Cardiac muscle cell (in vitro differentiated cells and primary cell): ENCODE data around the gene RUVBL2. TPM values are rescaled to one million over a fixed set of nuclear protein-coding genes. Genes with fewer than 3 reads are reported as not detected.
A peak's percentile ranks its signal among the peaks of the same experiment; 100 is the strongest.
"Not testable (repeated sequence)": the region's sequence is repeated elsewhere in the genome, so short reads cannot be mapped to it uniquely, and the experiment has no call there.

ENCODE experiments used
- DNase-seq, 2 donors: peaks; one replicate each; pipeline versions ENCODE4 v3.0.0 to v3.0.0-alpha.2; 2010 to 2017; ENCODE audit warnings: low read depth in 1 of 2, low spot score in 1 of 2
- H3K27ac ChIP-seq: fragments of 200-600 bp; sonication (generic); 2 replicates; pipeline ENCODE4 v1.5.1; 2016
- H3K27me3 ChIP-seq: fragments of 200-600 bp; sonication (generic); 2 replicates; pipeline ENCODE4 v1.6.0; 2016; ENCODE audit warnings: control low read depth
- H3K36me3 ChIP-seq: fragments of 200-600 bp; sonication (generic); 2 replicates; pipeline ENCODE4 v1.5.1; 2016; ENCODE audit warnings: control low read depth
- H3K4me1 ChIP-seq: fragments of 200-600 bp; sonication (generic); 2 replicates; pipeline ENCODE4 v1.8.1; 2017; ENCODE audit warnings: low read depth, mild to moderate bottlenecking, mixed run types
- H3K4me3 ChIP-seq: fragments of 200-600 bp; sonication (generic); 2 replicates; pipeline ENCODE4 v1.5.1; 2016; ENCODE audit warnings: mild to moderate bottlenecking
- H3K9me3 ChIP-seq: fragments of 200-600 bp; sonication (generic); 2 replicates; pipeline ENCODE4 v1.5.1; 2017; ENCODE audit warnings: low read depth, mild to moderate bottlenecking, control low read depth
- CTCF ChIP-seq: IDR thresholded peaks from 2 replicates; pipeline ENCODE4 v1.5.1; 2012; ENCODE audit warnings: low read depth, mild to moderate bottlenecking, low read length
- polyA plus RNA-seq: library from polyadenylated mRNA; unstranded; fragments of >200 nt; fragmentation: Nextera tagmentation; extraction: Ambion mirVana; gene quantifications from 2 replicates; pipeline ENCODE4 v1.2.1, GENCODE V29; 2016
- total RNA-seq: library from RNA; depleted of rRNA; stranded (reverse); fragments of >200 nt; gene quantifications from 2 replicates; pipeline ENCODE4 v1.2.3, GENCODE V29; 2016

RUVBL2 gene
- total and polyA plus RNA-seq, 2 experiments from 2014 or later, result 128 to 294 TPM

GRCh38 chr19:49020931-49021895 is 27.5 kb downstream of the RUVBL2 start:
- H3K27ac ChIP-seq, result no peak overlapping the region
- no peaks in the 10 kb centered on the region for H3K9me3 ChIP-seq
- H3K27me3 ChIP-seq, result no peaks in the 10 kb centered on the region
- no peaks in the 10 kb centered on the region for H3K36me3 ChIP-seq
- DNase-seq, result peak in 1 of 2 donors; percentile 25
- no peak for TF ChIP-seq CTCF
- no peaks in the 10 kb centered on the region for H3K4me1 ChIP-seq
- H3K4me3 ChIP-seq, result no peak overlapping the region

GRCh38 chr19:49022116-49022515 is 28.4 kb downstream of the RUVBL2 start:
- H3K36me3 ChIP-seq, result no peaks in the 10 kb centered on the region
- H3K27ac ChIP-seq, result no peak overlapping the region
- no peaks in the 10 kb centered on the region for H3K9me3 ChIP-seq
- no peak for DNase-seq
- no peak overlapping the region for H3K4me3 ChIP-seq
- no peak for TF ChIP-seq CTCF
- no peaks in the 10 kb centered on the region for H3K27me3 ChIP-seq
- H3K4me1 ChIP-seq, result no peaks in the 10 kb centered on the region

- H3K27me3 ChIP-seq, DNase-seq, H3K27ac ChIP-seq: not testable (repeated sequence)
These were observed 30.5 kb downstream of the RUVBL2 start, which contains the start of gene CGB3 for GRCh38 chr19:49024233-49024632. Gene CGB3 (minus strand): TSS chr19:49024333. CDS start chr19:49023971, 362 bp downstream.

GRCh38 chr19:49025088-49025487 is 31.4 kb downstream of the RUVBL2 start:
- not testable (repeated sequence) for H3K4me1 ChIP-seq, H3K4me3 ChIP-seq, H3K27me3 ChIP-seq, H3K27ac ChIP-seq, H3K36me3 ChIP-seq, DNase-seq, H3K9me3 ChIP-seq

More at GRCh38 chr19:49024233-49024632, 30.5 kb downstream of the RUVBL2 start, which contains the start of gene CGB3:
- not testable (repeated sequence) for H3K4me3 ChIP-seq, H3K4me1 ChIP-seq, H3K36me3 ChIP-seq, H3K9me3 ChIP-seq

GRCh38 chr19:49025599-49025998 is 31.9 kb downstream of the RUVBL2 start:
- H3K4me3 ChIP-seq, H3K4me1 ChIP-seq, H3K27me3 ChIP-seq, H3K9me3 ChIP-seq, H3K27ac ChIP-seq, DNase-seq, H3K36me3 ChIP-seq: not testable (repeated sequence)

GRCh38 chr19:49028686-49029085 is 35.0 kb downstream of the RUVBL2 start:
- not testable (repeated sequence) for H3K4me3 ChIP-seq, H3K9me3 ChIP-seq, H3K36me3 ChIP-seq, H3K27ac ChIP-seq, H3K4me1 ChIP-seq, H3K27me3 ChIP-seq, DNase-seq

GRCh38 chr19:49029749-49030148 is 36.1 kb downstream of the RUVBL2 start:
- not testable (repeated sequence) for H3K4me3 ChIP-seq, H3K27ac ChIP-seq, H3K4me1 ChIP-seq, H3K27me3 ChIP-seq, H3K36me3 ChIP-seq, DNase-seq, H3K9me3 ChIP-seq

- not testable (repeated sequence) for H3K4me1 ChIP-seq, H3K4me3 ChIP-seq, H3K27me3 ChIP-seq, DNase-seq, H3K27ac ChIP-seq, H3K9me3 ChIP-seq, H3K36me3 ChIP-seq
These were observed 36.6 kb downstream of the RUVBL2 start for GRCh38 chr19:49030323-49030722.
